ENCODE data around the gene LARGE1. TPM values are rescaled to one million over a fixed set of nuclear protein-coding genes. Genes with fewer than 3 reads are reported as not detected.

Gene LARGE1
- total RNA-seq, 1 experiment from 2014 or later = 1.0 TPM

- no peak for DNase-seq (ENCODE audit: low read depth)
Observed at GRCh38 chr22:33526434-33527107, 393.7 kb downstream of the LARGE1 start.

DNA sequence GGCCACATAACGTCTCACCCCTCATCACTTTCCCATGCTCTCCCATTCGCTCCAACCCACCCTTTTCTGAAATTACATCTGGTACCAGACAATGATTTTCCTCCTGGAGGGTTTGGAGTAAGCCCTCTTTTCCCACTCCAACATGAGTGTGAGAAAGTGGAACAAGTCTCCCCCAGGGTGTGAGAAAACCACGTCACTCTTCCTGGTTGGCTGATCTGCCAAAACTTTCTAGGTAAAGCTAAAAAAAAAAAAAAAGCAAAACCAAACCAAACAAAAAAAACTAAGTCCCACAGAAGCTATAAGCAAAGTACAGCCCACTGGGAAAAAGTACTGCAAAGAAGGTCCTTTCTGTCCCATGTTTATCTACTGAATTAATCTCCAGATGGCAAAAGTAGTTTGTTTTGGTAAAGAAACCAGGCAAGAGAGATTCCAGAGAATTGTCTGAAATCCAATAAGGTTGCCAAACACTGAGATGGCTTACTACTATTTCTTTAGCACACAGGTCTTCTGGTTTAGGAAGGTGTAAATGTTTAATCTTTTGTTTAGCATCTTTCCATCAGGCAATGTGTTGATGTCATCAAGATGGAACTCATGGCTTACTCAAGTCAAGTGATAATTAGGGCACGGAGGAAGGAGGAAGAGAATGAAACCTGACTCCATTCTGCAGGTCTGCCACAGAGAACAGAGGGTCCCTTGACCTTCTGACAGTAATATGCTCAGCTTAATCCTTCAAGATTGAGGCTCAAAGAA is 395.6 kb downstream of the LARGE1 start:
- no peak for DNase-seq (ENCODE audit: low read depth)

DNA sequence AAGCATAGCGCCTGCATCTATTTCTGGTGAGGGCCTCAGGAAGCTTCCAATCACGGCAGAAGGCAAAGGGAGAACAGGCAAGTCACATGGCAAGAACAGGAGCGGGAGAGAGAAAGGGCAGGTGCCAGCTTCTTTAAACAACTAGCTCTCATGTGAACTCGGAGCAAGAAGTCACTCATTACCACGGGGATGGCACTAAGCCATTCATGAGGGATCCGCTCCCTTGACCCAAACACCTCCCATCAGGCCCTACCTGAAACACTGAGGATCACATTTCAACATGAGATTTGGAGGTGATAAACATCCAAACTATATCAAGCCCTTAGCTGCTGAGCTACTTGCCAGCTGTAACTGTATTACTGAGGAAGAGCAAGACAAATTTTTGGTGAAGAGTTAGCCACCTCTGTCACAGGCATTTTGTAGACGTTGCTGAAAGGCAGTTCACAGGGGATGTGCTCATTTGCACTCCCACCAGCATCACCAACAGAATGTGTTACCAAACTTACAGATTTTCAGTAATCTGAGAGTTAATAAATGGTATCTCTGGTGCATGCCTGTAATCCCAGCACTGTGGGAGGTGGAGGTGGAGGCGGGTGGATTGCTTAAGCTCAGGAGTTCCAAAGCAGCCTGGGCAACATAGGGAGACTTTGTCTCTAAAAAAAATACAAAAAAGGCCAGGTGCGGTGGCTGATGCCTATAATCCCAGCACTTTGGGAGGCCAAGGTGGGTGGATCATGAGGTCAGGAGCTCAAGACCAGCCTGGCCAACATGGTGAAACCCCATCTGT is 398.2 kb downstream of the LARGE1 start:
- no peak for DNase-seq (ENCODE audit: low read depth)

GRCh38 chr22:33520904-33521780 is 399.1 kb downstream of the LARGE1 start:
- no peak for DNase-seq (ENCODE audit: low read depth)

- DNase-seq (ENCODE audit: low read depth) = no peak
Observed at GRCh38 chr22:33519974-33520903, 400.0 kb downstream of the LARGE1 start.

DNA sequence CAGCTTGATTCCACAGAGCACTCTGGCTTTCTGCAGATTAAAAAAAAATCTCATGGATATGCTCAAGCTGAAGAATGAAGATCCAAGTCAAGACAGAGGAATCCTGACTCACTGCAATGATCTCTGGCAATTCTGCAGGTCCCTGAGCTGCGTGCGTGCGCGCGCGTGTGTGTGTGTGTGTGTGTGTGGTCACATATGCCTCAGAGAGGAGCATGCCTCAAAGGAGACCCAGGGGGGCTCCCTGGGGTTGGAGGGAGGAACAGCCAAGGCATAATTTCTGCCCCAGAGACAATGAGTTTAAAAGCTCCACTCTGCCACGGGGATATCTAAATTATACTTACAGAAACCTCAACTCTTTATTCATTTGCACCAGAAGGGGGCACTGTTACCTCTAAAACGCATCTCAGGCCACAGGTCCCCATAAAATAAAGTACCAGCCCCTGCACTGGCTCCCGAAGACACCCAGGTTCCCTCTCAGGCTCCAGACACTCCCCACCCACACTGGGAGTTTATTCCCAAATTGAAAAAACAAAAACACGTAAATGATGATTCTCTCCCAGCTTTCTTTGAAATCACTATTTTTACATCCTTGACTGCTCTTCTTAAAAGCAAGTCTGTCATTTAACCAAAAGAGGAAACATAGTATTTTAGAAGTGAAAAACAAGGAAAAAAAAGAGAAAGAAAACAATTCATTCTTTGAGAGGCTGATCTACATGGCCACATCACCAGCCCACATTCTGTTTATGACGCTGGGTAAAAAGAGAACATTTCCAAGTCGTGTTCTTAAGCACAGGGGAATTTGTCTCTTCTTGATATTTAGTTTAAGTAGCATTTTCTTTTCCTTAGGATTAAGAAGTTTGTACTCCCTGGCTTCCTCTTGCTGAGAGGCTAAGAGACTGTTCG is 401.0 kb downstream of the LARGE1 start:
- peak; percentile 37 for DNase-seq (ENCODE audit: low read depth)

DNA sequence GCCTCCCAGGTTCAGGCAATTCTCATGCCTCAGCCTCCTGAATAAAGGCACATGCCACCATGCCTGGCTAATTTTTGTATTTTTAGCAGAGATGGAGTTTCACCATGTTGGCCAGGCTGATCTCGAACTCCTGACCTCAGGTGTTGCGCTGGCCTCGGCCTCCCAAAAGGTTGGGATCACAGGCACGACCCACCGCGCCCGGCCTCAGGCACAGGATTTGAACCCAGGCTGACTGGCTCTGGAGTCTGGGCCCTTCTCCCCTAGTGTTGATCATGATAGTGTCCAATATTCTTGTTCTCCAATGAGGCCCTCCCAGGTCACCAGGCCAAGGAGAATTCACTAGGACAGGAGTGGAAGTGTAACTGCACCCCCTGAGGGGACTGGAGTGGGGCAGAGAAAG is 401.9 kb downstream of the LARGE1 start:
- no peak for DNase-seq (ENCODE audit: low read depth)

- no peak for DNase-seq (ENCODE audit: low read depth)
Observed at GRCh38 chr22:33515795-33516194, 404.5 kb downstream of the LARGE1 start.

- no peak for DNase-seq (ENCODE audit: low read depth)
Observed at GRCh38 chr22:33513388-33514338, 406.6 kb downstream of the LARGE1 start.

GRCh38 chr22:33512908-33513307 is 407.4 kb downstream of the LARGE1 start:
- no peak for DNase-seq (ENCODE audit: low read depth)

DNA sequence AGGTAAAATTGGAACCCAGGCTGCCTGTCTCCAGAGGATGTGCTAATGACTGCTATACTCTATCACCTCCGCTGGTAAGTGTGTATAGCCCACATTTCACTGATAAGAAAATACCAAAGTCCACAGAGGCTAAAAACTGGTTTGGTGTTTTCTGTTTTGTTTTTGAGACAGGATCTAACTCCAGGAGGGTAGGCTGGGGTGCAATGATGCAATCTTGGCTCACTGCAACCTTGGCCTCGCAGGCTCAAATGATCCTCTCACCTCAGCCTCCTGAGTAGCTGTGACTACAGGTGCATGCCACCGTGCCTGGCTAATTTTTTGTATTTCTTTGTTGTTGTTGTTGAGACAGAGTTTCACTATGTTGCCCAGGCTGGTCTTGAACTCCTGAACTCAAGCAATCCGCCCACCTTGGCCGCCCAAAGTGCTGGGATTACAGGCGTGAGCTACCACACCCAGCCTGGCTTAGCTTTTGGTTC is 409.8 kb downstream of the LARGE1 start:
- DNase-seq (ENCODE audit: low read depth) = no peak

DNA sequence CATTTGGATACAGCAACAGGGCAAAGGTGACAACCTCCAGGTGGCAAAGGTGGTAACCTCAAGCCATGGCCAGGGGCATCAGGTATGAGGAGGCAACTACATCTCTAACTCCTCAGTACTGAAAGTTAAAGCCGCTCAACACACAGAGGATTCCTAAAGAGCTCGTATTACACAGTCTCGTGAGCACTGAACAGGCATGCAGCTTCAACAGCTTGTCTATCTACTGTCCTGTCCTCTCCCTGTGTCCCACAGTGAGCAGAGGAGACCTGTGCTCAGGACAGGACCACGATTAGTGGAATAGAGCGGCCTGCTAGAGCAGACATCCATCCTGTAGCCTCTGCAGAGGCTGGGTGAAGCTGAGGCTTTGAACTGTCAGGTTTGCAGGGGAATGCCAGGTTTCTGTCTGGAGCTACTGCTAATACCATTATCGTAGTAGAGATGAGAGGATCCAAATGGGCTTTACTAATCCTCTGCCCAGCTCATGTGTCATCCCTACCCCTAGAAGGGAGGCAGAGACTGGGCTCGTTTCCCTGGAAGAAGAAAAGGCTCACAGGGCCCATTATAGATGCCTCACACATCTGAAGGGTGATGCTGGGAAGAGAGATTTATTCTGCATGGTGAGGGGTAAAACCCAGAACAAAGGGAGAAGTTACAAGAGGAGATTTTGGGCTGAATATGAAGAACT is 415.2 kb downstream of the LARGE1 start:
- no peak for DNase-seq (ENCODE audit: low read depth)

GRCh38 chr22:33496112-33496511 is 424.2 kb downstream of the LARGE1 start:
- DNase-seq (ENCODE audit: low read depth) = no peak

DNA sequence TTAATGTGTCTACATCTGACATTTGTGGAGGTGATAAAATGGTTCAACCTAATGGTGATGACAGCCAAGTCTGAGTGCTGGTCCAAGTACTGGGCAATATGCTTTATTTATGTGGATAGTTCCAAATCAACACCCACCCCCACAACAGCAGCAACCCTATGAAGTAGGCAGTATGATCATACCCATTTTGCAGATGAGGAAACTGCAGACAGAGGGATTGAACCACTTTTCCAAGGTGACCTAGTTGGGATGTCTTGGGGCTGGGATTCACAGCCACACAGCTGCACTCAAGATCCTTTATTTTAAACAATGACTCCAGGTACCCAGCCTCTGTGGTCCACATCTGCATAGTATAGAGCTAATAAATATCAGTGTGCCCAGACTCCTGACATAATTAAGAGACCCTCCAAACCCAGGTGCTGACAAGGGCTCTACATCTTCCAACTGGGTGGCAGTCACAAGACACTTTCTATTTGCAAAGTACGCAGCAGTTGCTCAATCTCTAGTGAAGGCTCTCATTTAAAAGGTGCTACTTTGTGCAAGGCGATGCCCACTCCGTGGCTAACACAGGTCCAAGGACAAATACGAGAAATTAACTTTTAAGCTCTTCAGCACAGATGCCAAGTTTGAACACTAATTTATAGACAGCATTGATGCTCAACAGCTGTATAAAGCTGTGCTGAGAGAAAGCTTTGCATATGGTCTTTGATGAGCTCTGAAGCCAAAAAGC is 426.6 kb downstream of the LARGE1 start:
- no peak for DNase-seq (ENCODE audit: low read depth)

GRCh38 chr22:33492210-33492651 is 428.0 kb downstream of the LARGE1 start:
- no peak for DNase-seq (ENCODE audit: low read depth)

DNA sequence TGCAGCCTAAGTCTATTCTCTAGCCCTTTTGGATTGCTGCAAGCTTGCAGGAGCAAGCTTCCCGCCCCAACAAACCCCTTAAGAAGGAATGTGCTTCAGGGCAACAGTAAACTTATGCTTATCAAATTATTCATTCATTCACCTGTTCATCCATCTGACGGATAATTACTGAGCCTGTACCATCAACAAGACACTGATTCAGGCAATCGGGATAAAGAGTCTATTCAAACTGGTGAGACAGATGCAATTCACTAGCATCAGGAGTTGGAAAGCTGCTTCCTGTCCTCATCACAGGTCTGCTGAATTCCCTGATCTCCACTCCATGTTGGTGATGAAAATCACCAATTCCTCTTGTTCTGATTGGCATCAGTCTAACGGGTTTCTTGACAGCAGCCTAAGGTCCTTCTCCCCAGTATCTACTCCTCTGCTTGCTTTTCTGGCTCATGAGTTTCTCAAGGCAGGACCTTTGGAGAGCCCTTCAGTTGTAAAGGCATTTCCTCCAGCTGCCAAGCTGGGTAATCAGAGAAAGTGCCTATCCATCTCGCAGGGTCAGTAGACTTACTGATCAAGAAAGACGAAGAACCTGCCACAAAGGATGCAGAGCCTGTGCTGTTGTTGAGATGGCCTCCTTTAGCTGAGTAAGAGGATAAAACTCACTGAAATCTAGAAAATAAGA is 433.1 kb downstream of the LARGE1 start:
- DNase-seq (ENCODE audit: low read depth) = no peak
